Cardiac septum (tissue), 1 donor: ENCODE measurements around the gene CNTNAP5. TPM values are rescaled to one million over a fixed set of nuclear protein-coding genes. Genes with fewer than 3 reads are reported as not detected.

Experiments
- DNase-seq: peaks from one replicate; pipeline ENCODE4 v3.0.0-alpha.2; 2020; ENCODE audit warnings: low spot score
- intact Hi-C: fragments of 100-400 bp; cut with DNase I; formaldehyde crosslinking; loops from one replicate; pipeline ENCODE4 v1.14.0; 2022
- total RNA-seq: library from RNA; stranded (reverse); fragmentation: NEBNext Ultra II Directional; extraction: Animal tissue kit (Norgen Biotek cat#: 25700); gene quantifications from one replicate; pipeline ENCODE4 v1.2.1, GENCODE V29; 2021
- donor health status: DM: no; HTN: no; CAD: no.

Gene CNTNAP5
- total RNA-seq, 1 donor from 2014 or later: not detected

DNA sequence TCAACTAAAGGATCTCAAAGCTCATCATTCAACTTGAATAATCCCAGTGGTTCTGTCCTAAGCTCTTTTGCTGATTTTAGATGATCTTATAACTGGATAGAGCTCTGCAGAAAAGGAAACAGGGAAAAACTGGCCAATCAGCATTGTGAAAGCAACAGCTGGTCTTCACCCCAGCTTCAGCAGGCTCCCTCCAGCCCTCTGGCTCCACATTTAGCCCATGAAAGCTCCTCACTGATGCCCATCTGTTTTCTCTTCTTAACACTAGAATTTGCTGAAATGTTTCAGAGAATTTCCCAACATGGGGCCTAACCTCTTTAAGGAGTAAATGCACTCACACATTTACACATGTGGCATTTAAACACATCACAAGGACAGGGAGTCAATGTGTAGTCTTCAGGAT, 223.3 kb downstream of the CNTNAP5 start:
- intact Hi-C loops: no loop called here
- DNase-seq: no peak

DNA sequence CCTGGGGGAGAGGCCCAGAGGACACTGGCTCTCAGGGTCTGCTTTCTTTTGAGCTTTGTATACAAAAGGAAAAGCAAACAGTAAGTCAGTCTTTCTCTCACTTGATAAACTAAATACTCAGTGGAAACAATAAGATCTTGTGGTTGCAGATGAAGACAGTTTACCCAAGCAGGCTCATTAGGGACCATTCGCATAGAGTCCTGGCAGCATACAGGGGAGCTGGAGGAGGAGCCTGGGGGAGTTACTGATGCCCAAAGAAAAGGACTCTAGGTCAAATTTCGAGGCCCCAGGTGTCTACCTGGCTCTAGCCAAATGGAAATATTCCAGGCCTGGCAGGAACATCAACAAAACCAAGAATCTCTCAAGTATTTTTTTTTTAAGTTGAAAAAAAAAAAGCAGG, 225.3 kb downstream of the CNTNAP5 start:
- DNase-seq: no peak
- intact Hi-C loops: no loop called here

DNA sequence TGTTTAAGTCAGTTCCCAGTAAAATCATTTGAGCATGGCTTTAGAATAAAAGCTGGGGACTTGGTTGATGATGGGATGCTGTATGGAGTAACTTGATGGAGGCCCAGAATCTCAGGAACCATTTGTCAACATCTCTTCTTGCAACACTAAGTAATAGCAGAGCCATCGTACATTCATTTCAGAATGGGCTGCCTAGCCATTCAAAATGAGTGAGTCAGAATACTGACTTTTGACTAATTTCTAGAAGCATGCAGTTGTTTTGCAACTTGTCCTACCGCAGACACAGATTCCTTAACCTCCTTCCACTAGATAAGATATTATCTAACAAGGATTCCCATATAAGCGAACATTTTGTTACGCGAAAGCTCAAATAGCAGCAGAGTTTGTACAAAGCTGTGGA, 229.5 kb downstream of the CNTNAP5 start:
- intact Hi-C loops: no loop called here
- DNase-seq: no peak

DNA sequence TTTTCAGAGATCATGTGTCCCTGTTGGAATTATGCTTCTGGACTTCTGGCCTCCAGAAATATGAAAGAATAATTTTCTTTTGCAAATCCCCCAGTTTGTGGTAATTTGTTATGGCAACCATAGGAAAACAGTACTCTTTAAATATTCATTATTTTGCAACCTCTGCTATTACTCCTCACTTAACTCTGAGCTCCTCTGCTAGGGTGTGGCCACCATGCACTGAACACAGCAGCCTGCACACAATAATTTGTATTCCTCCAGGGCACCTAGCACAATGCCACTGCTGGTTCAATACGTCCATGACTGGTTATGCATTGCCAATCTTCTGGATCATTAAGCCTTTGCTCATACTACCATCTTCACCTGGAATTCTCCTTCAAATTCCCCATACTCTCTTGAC, 232.0 kb downstream of the CNTNAP5 start:
- DNase-seq: no peak
- intact Hi-C loops: no loop called here

DNA sequence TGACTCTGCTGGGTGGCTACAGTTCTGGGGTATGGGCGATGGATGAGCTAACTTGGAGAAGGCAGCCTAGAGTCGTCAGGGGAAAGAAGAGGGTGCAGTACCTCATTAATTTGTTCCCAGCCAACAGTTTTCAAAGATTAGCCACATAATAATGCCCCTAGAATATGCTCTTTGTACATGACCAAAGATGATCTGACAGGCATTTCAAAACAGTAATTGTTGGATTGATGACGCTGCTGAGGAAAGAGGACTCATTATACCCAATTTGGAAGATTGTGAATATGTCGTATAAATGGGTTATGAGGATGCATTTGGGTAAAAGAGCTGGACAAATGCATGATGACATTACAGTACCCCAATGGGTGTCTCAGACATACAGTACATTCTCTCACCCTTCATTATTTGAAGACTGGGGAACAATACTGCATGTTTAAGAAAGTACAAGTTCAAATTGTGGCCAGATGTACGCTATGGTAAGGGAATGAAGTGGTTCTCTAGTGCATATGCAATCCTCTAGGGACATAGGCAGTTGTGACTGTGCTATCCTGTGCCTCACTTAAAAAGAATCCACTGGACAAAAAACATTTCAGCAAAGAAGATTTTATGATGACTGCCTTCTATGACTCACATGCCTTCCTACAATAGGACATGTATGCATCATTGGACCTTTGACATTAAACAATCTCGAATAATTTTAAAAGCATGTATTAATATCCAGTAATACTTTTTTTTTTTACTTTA, 233.2 kb downstream of the CNTNAP5 start:
- intact Hi-C loops: no loop called here
- no peak for DNase-seq

- intact Hi-C loops: no loop called here
- no peak for DNase-seq
Observed at GRCh38 chr2:124261456-124261855, 236.4 kb downstream of the CNTNAP5 start.

GRCh38 chr2:124264551-124265091, 239.5 kb downstream of the CNTNAP5 start:
- DNase-seq: no peak
- intact Hi-C loops: no loop called here

- intact Hi-C loops: no loop called here
- no peak for DNase-seq
Observed at GRCh38 chr2:124267794-124268193, 242.7 kb downstream of the CNTNAP5 start.

DNA sequence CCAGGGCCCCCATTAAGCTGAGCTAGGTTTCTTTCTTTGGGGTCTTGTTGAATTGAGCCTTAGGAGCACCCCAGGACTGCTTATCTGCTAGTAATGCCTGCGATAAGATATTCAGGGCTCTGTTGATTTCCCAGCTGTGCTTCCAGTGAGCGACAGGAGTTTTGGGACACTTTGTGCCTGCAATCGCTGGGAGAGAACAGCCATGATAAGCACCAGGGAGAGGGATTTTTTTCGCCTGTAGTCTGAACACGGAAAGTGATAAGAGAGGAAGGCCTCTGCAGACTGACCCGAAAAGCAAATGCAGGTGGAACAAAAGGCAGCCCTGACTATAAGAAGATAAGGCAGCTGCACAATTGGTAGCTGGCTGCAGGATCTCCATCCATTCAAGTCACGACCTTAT, 244.3 kb downstream of the CNTNAP5 start:
- intact Hi-C loops: no loop called here
- no peak for DNase-seq

- no peak for DNase-seq
- intact Hi-C loops: no loop called here
Observed at GRCh38 chr2:124272261-124272841, 247.3 kb downstream of the CNTNAP5 start.

GRCh38 chr2:124281541-124281940, 256.5 kb downstream of the CNTNAP5 start:
- no peak for DNase-seq
- intact Hi-C loops: no loop called here

GRCh38 chr2:124283096-124283495, 258.0 kb downstream of the CNTNAP5 start:
- intact Hi-C loops: no loop called here
- no peak for DNase-seq

DNA sequence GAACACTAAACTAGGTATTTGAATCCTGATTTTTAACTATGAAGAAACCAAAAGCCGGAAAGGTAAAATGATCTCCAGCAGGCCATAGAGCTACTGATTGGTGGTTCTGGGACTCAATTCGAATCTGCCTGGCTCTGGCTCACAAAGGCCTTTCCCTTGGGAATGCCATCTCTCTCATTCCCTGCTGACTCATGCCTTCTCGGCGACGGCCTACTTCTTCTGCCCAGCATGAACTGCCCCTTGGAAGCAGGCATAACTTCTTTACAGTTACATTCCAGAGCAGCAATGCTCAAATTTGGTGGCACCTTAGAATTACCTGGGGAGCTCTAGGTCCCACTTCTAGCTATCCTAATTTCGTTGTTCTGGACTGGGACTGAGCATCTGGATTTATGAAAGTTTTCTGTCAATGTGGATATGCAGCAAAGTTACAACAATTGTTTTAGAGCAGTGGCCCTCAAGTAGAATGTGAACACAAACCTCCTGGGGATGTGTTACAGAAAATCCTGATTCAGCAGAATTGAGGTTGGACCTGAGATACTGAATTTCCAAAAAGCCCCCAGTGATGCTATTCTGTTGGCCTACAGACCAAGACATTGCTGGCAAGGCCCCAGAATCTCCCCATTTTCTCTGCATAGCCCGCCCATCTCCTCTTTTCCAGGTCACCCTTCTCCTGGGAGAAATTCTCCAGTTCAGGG, 261.1 kb downstream of the CNTNAP5 start:
- intact Hi-C loops: no loop called here
- DNase-seq: no peak

DNA sequence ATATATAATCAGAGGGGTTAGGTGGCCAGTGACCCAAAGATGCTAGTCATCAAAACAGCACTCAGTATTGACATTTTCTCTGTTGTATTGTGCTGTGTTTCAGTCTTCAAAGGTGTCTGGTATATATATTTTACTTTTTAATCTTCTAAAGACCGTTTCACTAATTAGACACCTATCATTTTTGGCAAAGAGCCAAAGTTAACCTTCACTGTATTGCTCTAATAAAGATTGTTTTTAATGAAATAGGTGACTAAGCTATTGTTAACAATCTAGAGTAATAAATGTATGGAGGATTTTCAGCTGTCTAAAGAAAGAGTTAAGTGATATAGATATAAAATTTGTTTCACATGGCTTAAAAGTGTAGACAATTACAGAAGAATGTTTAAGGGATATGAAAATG, 264.0 kb downstream of the CNTNAP5 start:
- intact Hi-C loops: no loop called here
- DNase-seq: no peak

DNA sequence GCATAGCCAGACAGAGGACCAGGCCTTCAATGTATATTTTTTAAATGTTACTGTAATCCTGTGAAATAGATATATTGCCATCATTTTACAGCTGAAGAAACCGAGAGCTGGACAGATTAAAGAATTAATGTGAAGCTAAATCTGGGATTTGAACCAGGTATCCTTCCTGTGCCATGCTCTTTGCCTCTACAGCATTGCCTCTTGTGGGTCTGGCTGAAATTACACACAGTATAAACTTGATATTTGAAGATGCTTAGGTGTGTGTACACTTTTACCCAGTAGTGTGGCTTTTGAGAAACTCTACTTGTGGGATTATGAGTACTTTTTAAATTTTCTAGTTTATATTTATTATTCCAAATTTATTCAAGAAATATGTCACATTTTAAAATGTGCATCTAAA, 264.5 kb downstream of the CNTNAP5 start:
- intact Hi-C loops: no loop called here
- no peak for DNase-seq

DNA sequence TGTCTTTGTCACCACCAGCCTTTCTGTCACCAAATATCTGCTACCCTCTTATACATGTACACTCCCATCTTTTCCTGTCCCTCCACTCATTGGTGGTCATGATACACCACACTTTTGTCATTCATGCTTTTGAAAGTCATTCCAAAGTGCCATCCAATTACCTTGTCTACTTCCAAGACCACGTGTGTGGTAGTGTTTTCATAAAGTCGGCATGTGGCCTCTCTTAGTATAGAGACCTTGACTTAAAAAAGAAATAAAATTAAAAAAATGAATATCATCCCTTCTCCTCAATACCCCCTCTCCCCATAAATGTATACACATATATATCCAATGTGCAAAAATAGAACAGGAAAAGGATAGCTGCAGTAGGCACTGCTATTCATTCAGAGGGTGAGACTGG, 271.4 kb downstream of the CNTNAP5 start:
- intact Hi-C loops: no loop called here
- DNase-seq: no peak

- DNase-seq: no peak
- intact Hi-C loops: no loop called here
Observed at GRCh38 chr2:124301915-124302314, 276.8 kb downstream of the CNTNAP5 start.

GRCh38 chr2:124308319-124309062, 283.4 kb downstream of the CNTNAP5 start:
- intact Hi-C loops: no loop called here
- no peak for DNase-seq

- intact Hi-C loops: no loop called here
- DNase-seq: no peak
Observed at GRCh38 chr2:124309563-124310138, 284.6 kb downstream of the CNTNAP5 start.

DNA sequence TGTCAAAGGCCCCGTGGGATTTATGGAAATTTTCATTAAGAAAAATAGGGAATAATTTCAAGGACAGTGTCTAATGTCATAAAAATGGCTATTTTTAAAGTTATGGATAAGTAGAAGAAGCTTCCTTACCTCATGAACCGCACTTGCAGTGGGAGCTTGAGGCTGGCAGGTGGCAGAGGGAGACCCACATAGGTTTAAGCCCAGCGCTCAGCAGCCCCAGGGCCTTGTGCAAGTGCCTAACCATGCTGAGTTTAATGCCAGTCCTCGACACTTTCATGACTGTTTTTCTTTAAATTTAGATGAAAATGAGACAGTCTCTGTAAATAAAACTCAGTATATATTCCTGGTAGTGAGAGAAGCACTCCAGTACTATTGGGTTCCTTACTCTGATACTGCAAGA, 285.6 kb downstream of the CNTNAP5 start:
- no peak for DNase-seq
- intact Hi-C loops: no loop called here
